Bronchial epithelial cell (primary cell): Measurements from ENCODE around the gene CLCN1. TPM values are rescaled to one million over a fixed set of nuclear protein-coding genes. Genes with fewer than 3 reads are reported as not detected.

Experiments used
- DNase-seq: peaks from one replicate; pipeline ENCODE4 v3.0.0-alpha.2; 2010; ENCODE audit warnings: low read depth
- FAIRE-seq: peaks from 2 replicates; lab custom pipeline; 2011; peaks lifted over from hg19 to GRCh38; lab: Jason Lieb, UNC
- H3K27me3 ChIP-seq: 2 replicates; pipeline ENCODE4 v1.5.1; 2011; ENCODE audit warnings: low read length; ENCODE audit not compliant: control insufficient read depth, insufficient read depth
- H3K36me3 ChIP-seq: 2 replicates; pipeline ENCODE4 v1.5.1; 2011; ENCODE audit warnings: low read length; ENCODE audit not compliant: control insufficient read depth, insufficient read depth
- H3K4me3 ChIP-seq: 2 replicates; pipeline ENCODE4 v1.5.1; 2011; ENCODE audit warnings: mild to moderate bottlenecking, low read depth, low read length, control low read depth
- CTCF ChIP-seq: IDR thresholded peaks from 2 replicates; pipeline ENCODE4 v1.5.1; 2011; ENCODE audit warnings: mild to moderate bottlenecking, moderate library complexity, low read length, control low read depth, inconsistent platforms; ENCODE audit not compliant: insufficient read depth, severe bottlenecking
- total RNA-seq: library from RNA; depleted of rRNA; stranded (reverse); fragments of >200 nt; gene quantifications from 2 replicates; pipeline ENCODE4 v1.2.1, GENCODE V29; 2014

Gene CLCN1
- total RNA-seq, 1 donor from 2014 or later, result under 0.01 TPM

DNA sequence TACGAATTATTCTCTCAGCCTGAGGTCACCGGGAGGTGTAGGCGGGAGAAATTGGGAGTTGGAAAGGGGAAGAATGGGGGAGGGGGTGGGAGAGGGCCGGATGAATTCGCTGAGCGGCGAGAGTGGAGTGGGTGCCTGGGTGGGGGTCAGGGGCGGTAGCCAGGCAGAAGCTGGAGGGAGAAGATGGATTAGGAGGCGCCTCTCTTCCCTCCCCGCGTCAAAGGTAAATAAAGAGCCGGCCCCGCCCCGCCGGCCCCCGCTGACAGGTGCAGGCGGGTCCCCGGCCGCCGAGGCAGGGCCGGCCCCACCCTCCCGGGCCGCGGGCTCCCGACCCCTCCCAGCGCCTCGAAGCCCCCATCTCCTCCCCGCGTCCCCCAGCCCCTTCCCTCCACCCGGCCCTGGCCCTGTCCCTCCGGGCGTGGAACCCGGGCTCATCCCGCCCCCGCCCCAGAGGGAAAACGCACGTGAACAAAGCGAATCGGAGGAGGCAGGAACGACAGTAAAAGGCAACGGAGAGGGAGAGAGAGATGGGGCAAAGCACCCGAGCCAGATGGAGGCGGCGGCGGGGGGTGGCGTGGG lies 45.7 kb downstream of the CLCN1 start:
- peaks cover 24% of the 10 kb centered on the region for H3K27me3 ChIP-seq
- no peak for TF ChIP-seq CTCF
- H3K36me3 ChIP-seq, result no peaks in the 10 kb centered on the region
- FAIRE-seq, result no peak
- H3K4me3 ChIP-seq, result peak overlapping the region; percentile 40
- no peak for DNase-seq

- no peak for FAIRE-seq
- H3K27me3 ChIP-seq, result peaks cover 24% of the 10 kb centered on the region
- no peak for TF ChIP-seq CTCF
- H3K36me3 ChIP-seq, result no peaks in the 10 kb centered on the region
- H3K4me3 ChIP-seq, result peak within 1 kb of the TSS; percentile 40
- no peak for DNase-seq
These were observed 46.5 kb downstream of the CLCN1 start, which contains the start of gene FAM131B for GRCh38 chr7:143362131-143363015. Gene FAM131B (minus strand): TSS chr7:143362713. CDS start chr7:143362603, 110 bp downstream.

GRCh38 chr7:143363016-143363937 lies 47.4 kb downstream of the CLCN1 start:
- Histone ChIP-seq H3K27me3 (peaks cover 24% of the 10 kb centered on the region), H3K4me3 (no peak overlapping the region), H3K36me3 (no peaks in the 10 kb centered on the region)
- TF ChIP-seq CTCF, result no peak
- FAIRE-seq, result no peak
- no peak for DNase-seq

GRCh38 chr7:143367972-143368371 lies 52.1 kb downstream of the CLCN1 start:
- peak; percentile 79 for DNase-seq
- FAIRE-seq, result no peak

More at GRCh38 chr7:143367972-143368371, 52.1 kb downstream of the CLCN1 start:
- Histone ChIP-seq H3K4me3 (no peak overlapping the region), H3K36me3 (no peaks in the 10 kb centered on the region), H3K27me3 (peaks cover 10% of the 10 kb centered on the region)
- TF ChIP-seq CTCF, result no peak
